CD8-positive, alpha-beta memory T cell (primary cell): ENCODE results near the gene USP3. TPM values are rescaled to one million over a fixed set of nuclear protein-coding genes. Genes with fewer than 3 reads are reported as not detected.
"Not testable (repeated sequence)": the region's sequence is repeated elsewhere in the genome, so short reads cannot be mapped to it uniquely, and the experiment has no call there.

Source experiments
- CTCF ChIA-PET: fragments of 350-600 bp; sonication (Branson Sonifier 250); formaldehyde crosslinking; loops from one replicate; lab custom pipeline; 2021; ENCODE audit warnings: antibody characterized with exemption; lab: Charles Lee
- POLR2A ChIA-PET: fragments of 350-600 bp; sonication (Branson Sonifier 250); formaldehyde crosslinking; loops from one replicate; lab custom pipeline; 2021; ENCODE audit warnings: antibody characterized with exemption; lab: Charles Lee
- DNase-seq, 5 donors: peaks; one replicate each; pipeline versions ENCODE4 v3.0.0 to v3.0.0-alpha.2; 2020 to 2022; ENCODE audit warnings: mixed read lengths in 1 of 5
- H3K27ac ChIP-seq: one replicate; pipeline ENCODE4 v1.7.0; 2013; ENCODE audit warnings: low read depth, mild to moderate bottlenecking, low read length, moderate library complexity
- H3K27me3 ChIP-seq: 2 replicates; pipeline ENCODE4 v1.7.0; 2013; ENCODE audit warnings: low read length, mild to moderate bottlenecking; ENCODE audit not compliant: insufficient read depth, poor library complexity, severe bottlenecking
- H3K36me3 ChIP-seq: 2 replicates; pipeline ENCODE4 v1.7.0; 2013; ENCODE audit warnings: mild to moderate bottlenecking, low read length, moderate library complexity; ENCODE audit not compliant: insufficient read depth
- H3K4me1 ChIP-seq: 2 replicates; pipeline ENCODE4 v1.7.0; 2013; ENCODE audit warnings: mild to moderate bottlenecking, low read length, moderate library complexity; ENCODE audit not compliant: insufficient read depth
- H3K4me3 ChIP-seq: 2 replicates; pipeline ENCODE4 v1.7.0; 2013; ENCODE audit warnings: mild to moderate bottlenecking, low read length
- H3K9me3 ChIP-seq: 2 replicates; pipeline ENCODE4 v1.7.0; 2013; ENCODE audit warnings: mild to moderate bottlenecking, low read length
- H3K27ac Mint-ChIP-seq, 8 donors: one replicate each; pipeline ENCODE4 v1.8.0; 2020 to 2021; ENCODE audit warnings: mixed read lengths in 8 of 8, mild to moderate bottlenecking in 6 of 8, inconsistent platforms in 3 of 8, moderate library complexity in 3 of 8
- H3K27me3 Mint-ChIP-seq, 2 donors: one replicate each; pipeline ENCODE4 v1.8.0; 2020 to 2021; ENCODE audit warnings: mixed read lengths in 2 of 2, mild to moderate bottlenecking in 1 of 2, moderate library complexity in 1 of 2
- H3K36me3 Mint-ChIP-seq, 3 donors: one replicate each; pipeline ENCODE4 v1.8.0; 2020 to 2021; ENCODE audit warnings: mixed read lengths in 3 of 3, inconsistent platforms in 1 of 3, mild to moderate bottlenecking in 1 of 3
- H3K4me1 Mint-ChIP-seq, 3 donors: one replicate each; pipeline ENCODE4 v1.8.0; 2020 to 2021; ENCODE audit warnings: mixed read lengths in 3 of 3, inconsistent platforms in 1 of 3, mild to moderate bottlenecking in 1 of 3
- H3K4me3 Mint-ChIP-seq, 7 donors: one replicate each; pipeline ENCODE4 v1.8.0; 2020 to 2021; ENCODE audit warnings: mixed read lengths in 7 of 7, mild to moderate bottlenecking in 6 of 7, moderate library complexity in 4 of 7, inconsistent platforms in 2 of 7
- H3K9me3 Mint-ChIP-seq, 5 donors: one replicate each; pipeline ENCODE4 v1.8.0; 2020 to 2022; ENCODE audit warnings: mixed read lengths in 5 of 5, mild to moderate bottlenecking in 3 of 5, moderate library complexity in 2 of 5, inconsistent platforms in 1 of 5
- polyA plus RNA-seq: library from polyadenylated mRNA; unstranded; fragments of 300-500 nt; fragmentation: Illumina TruSeq; gene quantifications from one replicate; pipeline ENCODE4 v1.2.3, GENCODE V29; 2021
- total RNA-seq, 2 experiments: library from RNA; stranded (reverse); gene quantifications; one replicate each; pipeline ENCODE4 v1.2.3, GENCODE V29; 2021

The USP3 gene
- total and polyA plus RNA-seq, 3 experiments from 2014 or later, result 36.6 to 50.7 (median 38.0) TPM

- Mint-ChIP-seq H3K27ac (peak overlapping the region in 1 of 8 donors; percentile 37), H3K4me1 (peaks cover 39 to 66% (median 64%) of the 10 kb centered on the region in 3 donors), H3K4me3 (peak overlapping the region in 1 of 7 donors; percentile 23)
- H3K27me3 Mint-ChIP-seq, H3K36me3 Mint-ChIP-seq, H3K9me3 ChIP-seq, H3K4me3 ChIP-seq, DNase-seq, H3K27ac ChIP-seq, H3K9me3 Mint-ChIP-seq, H3K27me3 ChIP-seq, H3K36me3 ChIP-seq: not testable (repeated sequence)
- CTCF ChIA-PET, result interaction anchor here (0.6 to 5.3 kb wide), 33 partner anchors 8 to 664 kb away, joined by 3 to 113 read pairs (median 4); partner anchors contain the start of genes SNX22 and USP3
- POLR2A ChIA-PET, result interaction anchor here (1.0 to 2.9 kb wide), 6 partner anchors 9 to 21 kb away, joined by 3 to 33 read pairs (median 8); partner anchors contain the start of gene USP3
- H3K4me1 ChIP-seq, result peaks cover 57% of the 10 kb centered on the region
These were observed 16.5 kb upstream of the USP3 start for GRCh38 chr15:63487758-63488397.

- ChIA-PET CTCF (interaction anchor here (1.0 to 5.3 kb wide), 7 partner anchors 9 to 56 kb away, joined by 3 to 113 read pairs (median 10); partner anchors contain the start of gene USP3), POLR2A (interaction anchor here (2.2 to 2.9 kb wide), 2 partner anchors 9 to 15 kb away, joined by 19 to 33 read pairs; partner anchors contain the start of gene USP3)
These were observed 15.9 kb upstream of the USP3 start for GRCh38 chr15:63488398-63488960.

GRCh38 chr15:63489352-63489751 lies 15.0 kb upstream of the USP3 start:
- H3K4me1 Mint-ChIP-seq, result peaks cover 39 to 67% (median 66%) of the 10 kb centered on the region in 3 donors
- no peak overlapping the region for H3K27ac Mint-ChIP-seq
- peaks cover 52% of the 10 kb centered on the region for H3K4me1 ChIP-seq
- H3K27ac ChIP-seq, result no peak overlapping the region
- no peaks in the 10 kb centered on the region for H3K9me3 Mint-ChIP-seq
- no peak for DNase-seq
- H3K27me3 ChIP-seq, result no peaks in the 10 kb centered on the region
- H3K4me3 ChIP-seq, result no peak overlapping the region
- CTCF ChIA-PET, result interaction anchor here (5.3 kb wide), 1 partner anchor 15 kb away, joined by 113 read pairs; the partner anchor contains the start of gene USP3
- H3K36me3 Mint-ChIP-seq, result peaks cover 0 to 8% (median 0%) of the 10 kb centered on the region in 3 donors
- POLR2A ChIA-PET, result interaction anchor here (0.7 to 2.9 kb wide), 2 partner anchors 14 to 95 kb away, joined by 3 to 19 read pairs; partner anchors contain the start of gene USP3
- no peak overlapping the region for H3K4me3 Mint-ChIP-seq
- H3K36me3 ChIP-seq, result no peaks in the 10 kb centered on the region
- no peaks in the 10 kb centered on the region for H3K27me3 Mint-ChIP-seq
- no peaks in the 10 kb centered on the region for H3K9me3 ChIP-seq

More at GRCh38 chr15:63488398-63488960, 15.9 kb upstream of the USP3 start:
- Mint-ChIP-seq H3K27ac (peak overlapping the region in 3 of 8 donors; percentile 13 to 40 (median 37)), H3K36me3 (peaks cover 0 to 6% (median 0%) of the 10 kb centered on the region in 3 donors), H3K9me3 (no peaks in the 10 kb centered on the region), H3K4me1 (peaks cover 42 to 67% (median 66%) of the 10 kb centered on the region in 3 donors), H3K27me3 (no peaks in the 10 kb centered on the region), H3K4me3 (no peak overlapping the region)
- Histone ChIP-seq H3K9me3 (no peaks in the 10 kb centered on the region), H3K36me3 (no peaks in the 10 kb centered on the region), H3K27me3 (no peaks in the 10 kb centered on the region), H3K4me1 (peaks cover 52% of the 10 kb centered on the region), H3K27ac (no peak overlapping the region), H3K4me3 (no peak overlapping the region)
- DNase-seq, result no peak

GRCh38 chr15:63490345-63491034 lies 13.9 kb upstream of the USP3 start:
- CTCF ChIA-PET, result interaction anchor here (1.2 to 5.3 kb wide), 3 partner anchors 8 to 119 kb away, joined by 3 to 113 read pairs (median 5); partner anchors contain the start of gene USP3
- Mint-ChIP-seq H3K4me3 (no peak overlapping the region), H3K4me1 (peaks cover 39 to 69% (median 57%) of the 10 kb centered on the region in 3 donors), H3K27me3 (no peaks in the 10 kb centered on the region), H3K27ac (peak overlapping the region in 5 of 8 donors; percentile 19 to 60 (median 33)), H3K36me3 (peaks cover 0 to 8% (median 0%) of the 10 kb centered on the region in 3 donors), H3K9me3 (no peaks in the 10 kb centered on the region)
- POLR2A ChIA-PET, result interaction anchor here (0.7 kb wide), 2 partner anchors 15 to 25 kb away, joined by 3 to 6 read pairs; no protein-coding TSS in a partner anchor
- no peaks in the 10 kb centered on the region for H3K27me3 ChIP-seq
- H3K9me3 ChIP-seq, result no peaks in the 10 kb centered on the region
- no peak for DNase-seq
- no peak overlapping the region for H3K27ac ChIP-seq
- H3K36me3 ChIP-seq, result no peaks in the 10 kb centered on the region
- H3K4me1 ChIP-seq, result peaks cover 52% of the 10 kb centered on the region
- H3K4me3 ChIP-seq, result no peak overlapping the region

- H3K4me1 Mint-ChIP-seq, result peaks cover 45 to 76% (median 56%) of the 10 kb centered on the region in 3 donors
- ChIA-PET POLR2A (interaction anchor here (0.7 kb wide), 2 partner anchors 14 to 25 kb away, joined by 3 to 6 read pairs; no protein-coding TSS in a partner anchor), CTCF (interaction anchor here (1.2 to 5.3 kb wide), 3 partner anchors 9 to 119 kb away, joined by 3 to 113 read pairs (median 5); partner anchors contain the start of gene USP3)
- H3K36me3 ChIP-seq, result no peaks in the 10 kb centered on the region
- peaks cover 0 to 8% (median 0%) of the 10 kb centered on the region in 3 donors for H3K36me3 Mint-ChIP-seq
- H3K27me3 Mint-ChIP-seq, result no peaks in the 10 kb centered on the region
- H3K4me1 ChIP-seq, result peaks cover 55% of the 10 kb centered on the region
- no peaks in the 10 kb centered on the region for H3K9me3 ChIP-seq
- H3K27me3 ChIP-seq, result no peaks in the 10 kb centered on the region
- no peak for DNase-seq
- H3K4me3 ChIP-seq, result no peak overlapping the region
- H3K27ac Mint-ChIP-seq, result peak overlapping the region in 5 of 8 donors; percentile 19 to 95 (median 49)
- no peak overlapping the region for H3K27ac ChIP-seq
- H3K9me3 Mint-ChIP-seq, result no peaks in the 10 kb centered on the region
- H3K4me3 Mint-ChIP-seq, result no peak overlapping the region
These were observed 13.1 kb upstream of the USP3 start for GRCh38 chr15:63491116-63491827.

- Histone ChIP-seq H3K4me3 (no peak overlapping the region), H3K4me1 (peaks cover 57% of the 10 kb centered on the region), H3K36me3 (no peaks in the 10 kb centered on the region), H3K9me3 (no peaks in the 10 kb centered on the region), H3K27ac (no peak overlapping the region), H3K27me3 (no peaks in the 10 kb centered on the region)
- Mint-ChIP-seq H3K27me3 (no peaks in the 10 kb centered on the region), H3K36me3 (peaks cover 0 to 8% (median 0%) of the 10 kb centered on the region in 3 donors), H3K4me3 (no peak overlapping the region), H3K4me1 (peaks cover 49 to 76% (median 50%) of the 10 kb centered on the region in 3 donors), H3K27ac (peak overlapping the region in 1 of 8 donors; percentile 77), H3K9me3 (no peaks in the 10 kb centered on the region)
- POLR2A ChIA-PET, result interaction anchor here (0.6 kb wide), 1 partner anchor 9 kb away, joined by 3 read pairs; no protein-coding TSS in a partner anchor
- no peak for DNase-seq
- CTCF ChIA-PET, result interaction anchor here (5.3 kb wide), 1 partner anchor 13 kb away, joined by 113 read pairs; the partner anchor contains the start of gene USP3
These were observed 12.4 kb upstream of the USP3 start for GRCh38 chr15:63491979-63492378.
